IMR-90 (cell line): Measurements from ENCODE around the gene PKD1.

Experiments
- CTCF ChIP-seq: conservative IDR thresholded peaks from 2 replicates; pipeline ENCODE4 v1.5.1; 2012; ENCODE audit warnings: mild to moderate bottlenecking, low read depth, low read length, improper control_type of control experiment
- FOS ChIP-seq: fragments of 150-350 bp; IDR thresholded peaks from 2 replicates; pipeline ENCODE4 v1.6.1; 2016; ENCODE audit warnings: low read depth, low read length
- NFE2L2 ChIP-seq: fragments of 150-350 bp; IDR thresholded peaks from 2 replicates; pipeline ENCODE4 v1.6.1; 2016; ENCODE audit warnings: low read depth, mild to moderate bottlenecking, low read length
- POLR2A ChIP-seq: IDR thresholded peaks from 2 replicates; pipeline ENCODE4 v1.6.1; 2012; ENCODE audit warnings: mild to moderate bottlenecking, low read depth, low read length
- RAD21 ChIP-seq: IDR thresholded peaks from 2 replicates; pipeline ENCODE4 v1.6.1; 2012; ENCODE audit warnings: low read length, improper control_type of control experiment
- SMC3 ChIP-seq: fragments of 150-350 bp; IDR thresholded peaks from 2 replicates; pipeline ENCODE4 v1.6.1; 2016; ENCODE audit warnings: low read depth, mild to moderate bottlenecking, antibody characterized with exemption, low read length, moderate library complexity
- USF2 ChIP-seq: fragments of 150-350 bp; IDR thresholded peaks from 2 replicates; pipeline ENCODE4 v1.6.1; 2017; ENCODE audit warnings: mild to moderate bottlenecking, antibody characterized with exemption, low read length, low read depth
- TF ChIP-seq, protein P1 (sequence below): fragments of 150-350 bp; IDR thresholded peaks from 2 replicates; pipeline ENCODE4 v1.6.1; 2016; ENCODE audit warnings: low read depth, mild to moderate bottlenecking, low read length, moderate library complexity, borderline replicate concordance

GRCh38 chr16:2044541-2044940 is 91.2 kb downstream of the PKD1 start:
- TF ChIP-seq CTCF (no peak), FOS (no peak), POLR2A (no peak), NFE2L2 (no peak), RAD21 (no peak), USF2 (no peak), SMC3 (no peak)
- TF ChIP-seq, protein P1, sequence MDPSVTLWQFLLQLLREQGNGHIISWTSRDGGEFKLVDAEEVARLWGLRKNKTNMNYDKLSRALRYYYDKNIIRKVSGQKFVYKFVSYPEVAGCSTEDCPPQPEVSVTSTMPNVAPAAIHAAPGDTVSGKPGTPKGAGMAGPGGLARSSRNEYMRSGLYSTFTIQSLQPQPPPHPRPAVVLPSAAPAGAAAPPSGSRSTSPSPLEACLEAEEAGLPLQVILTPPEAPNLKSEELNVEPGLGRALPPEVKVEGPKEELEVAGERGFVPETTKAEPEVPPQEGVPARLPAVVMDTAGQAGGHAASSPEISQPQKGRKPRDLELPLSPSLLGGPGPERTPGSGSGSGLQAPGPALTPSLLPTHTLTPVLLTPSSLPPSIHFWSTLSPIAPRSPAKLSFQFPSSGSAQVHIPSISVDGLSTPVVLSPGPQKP: no peak
